ENCODE data around the gene CRX. TPM values are rescaled to one million over a fixed set of nuclear protein-coding genes. Genes with fewer than 3 reads are reported as not detected.
A peak's percentile ranks its signal among the peaks of the same experiment; 100 is the strongest.

The CRX gene
- total and polyA plus RNA-seq, 2 of the 13 experiments (the other 11 are each of a cell fraction or from before 2014, with no cell fraction given): not detected

DNA sequence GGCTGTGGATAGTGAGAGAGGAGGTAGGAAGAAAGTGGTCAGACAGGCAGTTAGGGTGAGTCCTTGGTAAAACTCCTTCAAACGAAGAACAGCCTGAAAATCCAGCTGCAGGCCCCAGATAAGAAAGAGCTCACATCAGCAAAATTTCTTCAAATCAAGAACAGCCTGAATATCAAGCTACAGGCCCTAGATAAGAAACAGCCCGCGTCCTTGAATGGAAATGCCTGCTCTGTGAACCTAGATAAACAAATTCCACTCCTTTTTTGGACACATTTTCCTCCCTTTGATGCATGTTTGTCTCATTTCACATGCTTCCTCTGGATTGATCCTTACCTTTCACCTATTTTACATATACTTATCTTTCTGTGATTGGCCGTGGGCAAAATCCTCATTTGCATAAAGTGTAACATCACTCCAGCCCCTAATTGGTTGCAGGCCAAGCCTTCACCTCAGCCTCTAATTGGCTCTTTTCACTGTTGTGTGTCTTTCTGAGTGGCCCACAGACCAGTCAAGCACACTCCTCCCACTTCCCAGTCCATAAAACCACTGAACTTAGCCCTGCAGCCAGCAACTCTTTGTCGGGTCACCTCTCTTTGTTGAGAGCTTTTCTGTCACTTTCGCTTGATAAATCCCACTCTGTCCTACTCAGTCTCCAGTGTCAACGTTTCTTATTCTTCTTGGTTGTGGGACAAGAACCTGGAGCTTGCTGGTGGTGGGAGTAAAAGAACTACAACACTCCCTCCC, 70.4 kb downstream of the CRX start (continued):
- TF ChIP-seq ZNF766 (CRISPR knock-in tag; IDR thresholded peaks at IDR 0.05; ENCODE audit: borderline replicate concordance): 0 out of 2 replicates have a peak, but pooled peaks have one; percentile 37
- TF ChIP-seq RARG (CRISPR knock-in tag; IDR thresholded peaks at IDR 0.05; ENCODE audit: low read depth): 0 out of 2 replicates have a peak, but pooled peaks have one; percentile 56
- no peak for TF ChIP-seq YEATS4 (CRISPR knock-in tag; IDR thresholded peaks at IDR 0.05; ENCODE audit: borderline replicate concordance)
- TF ChIP-seq POLR2G (IDR thresholded peaks at IDR 0.05; ENCODE audit: low read depth, low read length): peak; percentile 92
- peak; percentile 97 to 99 for TF ChIP-seq POLR2A (IDR thresholded peaks at IDR 0.05; ENCODE audit: insufficient read depth in 1 of 2, low read depth in 2 of 2, low read length in 2 of 2)
- TF ChIP-seq ZNF292 (CRISPR knock-in tag; IDR thresholded peaks at IDR 0.05; ENCODE audit: borderline replicate concordance, low read depth): peak; percentile 67; the same call in 1 of the 2 replicates
- TF ChIP-seq ZNF879 (CRISPR knock-in tag; IDR thresholded peaks at IDR 0.05): no peak
- 0 out of 2 replicates have a peak, but pooled peaks have one; percentile 66 for TF ChIP-seq NCOA2 (CRISPR knock-in tag; IDR thresholded peaks at IDR 0.05)
- TF ChIP-seq PHF21A (CRISPR knock-in tag; IDR thresholded peaks at IDR 0.05): peak; percentile 25; the same call in 1 of the 2 replicates
- no peak for TF ChIP-seq ZNF496 (CRISPR knock-in tag; IDR thresholded peaks at IDR 0.05; ENCODE audit: insufficient replicate concordance)
- TF ChIP-seq, protein P1, sequence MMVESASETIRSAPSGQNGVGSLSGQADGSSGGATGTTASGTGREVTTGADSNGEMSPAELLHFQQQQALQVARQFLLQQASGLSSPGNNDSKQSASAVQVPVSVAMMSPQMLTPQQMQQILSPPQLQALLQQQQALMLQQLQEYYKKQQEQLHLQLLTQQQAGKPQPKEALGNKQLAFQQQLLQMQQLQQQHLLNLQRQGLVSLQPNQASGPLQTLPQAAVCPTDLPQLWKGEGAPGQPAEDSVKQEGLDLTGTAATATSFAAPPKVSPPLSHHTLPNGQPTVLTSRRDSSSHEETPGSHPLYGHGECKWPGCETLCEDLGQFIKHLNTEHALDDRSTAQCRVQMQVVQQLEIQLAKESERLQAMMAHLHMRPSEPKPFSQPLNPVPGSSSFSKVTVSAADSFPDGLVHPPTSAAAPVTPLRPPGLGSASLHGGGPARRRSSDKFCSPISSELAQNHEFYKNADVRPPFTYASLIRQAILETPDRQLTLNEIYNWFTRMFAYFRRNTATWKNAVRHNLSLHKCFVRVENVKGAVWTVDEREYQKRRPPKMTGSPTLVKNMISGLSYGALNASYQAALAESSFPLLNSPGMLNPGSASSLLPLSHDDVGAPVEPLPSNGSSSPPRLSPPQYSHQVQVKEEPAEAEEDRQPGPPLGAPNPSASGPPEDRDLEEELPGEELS (CRISPR knock-in tag; IDR thresholded peaks at IDR 0.05): peak; percentile 90
- TF ChIP-seq SNAPC4 (CRISPR knock-in tag; IDR thresholded peaks at IDR 0.05): peak; percentile 68; the same call in 1 of the 2 replicates
- TF ChIP-seq SNRNP70 (IDR thresholded peaks at IDR 0.05; ENCODE audit: low read depth, low read length): no peak
- TF ChIP-seq, protein P2, sequence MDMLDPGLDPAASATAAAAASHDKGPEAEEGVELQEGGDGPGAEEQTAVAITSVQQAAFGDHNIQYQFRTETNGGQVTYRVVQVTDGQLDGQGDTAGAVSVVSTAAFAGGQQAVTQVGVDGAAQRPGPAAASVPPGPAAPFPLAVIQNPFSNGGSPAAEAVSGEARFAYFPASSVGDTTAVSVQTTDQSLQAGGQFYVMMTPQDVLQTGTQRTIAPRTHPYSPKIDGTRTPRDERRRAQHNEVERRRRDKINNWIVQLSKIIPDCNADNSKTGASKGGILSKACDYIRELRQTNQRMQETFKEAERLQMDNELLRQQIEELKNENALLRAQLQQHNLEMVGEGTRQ (IDR thresholded peaks at IDR 0.05; ENCODE audit: low read depth, low read length): no peak
- TF ChIP-seq, protein P2 (CRISPR knock-in tag; IDR thresholded peaks at IDR 0.05; ENCODE audit: borderline replicate concordance): peak; percentile 86; the same call in 1 of the 2 replicates
- no peak for TF ChIP-seq ZFP36 (IDR thresholded peaks at IDR 0.05; ENCODE audit: borderline replicate concordance, low read depth, low read length, partially characterized antibody)
- peak; percentile 66 for TF ChIP-seq TEAD3 (CRISPR knock-in tag; optimal IDR thresholded peaks at IDR 0.05; ENCODE audit: borderline replicate concordance)
- TF ChIP-seq ZNF264 (CRISPR knock-in tag; IDR thresholded peaks at IDR 0.05): peak; percentile 81
- TF ChIP-seq PPARG (CRISPR knock-in tag; conservative IDR thresholded peaks at IDR 0.05): peak; percentile 100
- TF ChIP-seq ZNF788 (CRISPR knock-in tag; IDR thresholded peaks at IDR 0.05; ENCODE audit: borderline replicate concordance): peak; percentile 45; the same call in 1 of the 2 replicates
- TF ChIP-seq MEF2D (CRISPR knock-in tag; IDR thresholded peaks at IDR 0.05): peak; percentile 26

Data from HepG2 (cell line).